Kidney epithelial cell (primary cell): ENCODE data around the gene CST3. TPM values are rescaled to one million over a fixed set of nuclear protein-coding genes. Genes with fewer than 3 reads are reported as not detected.

ENCODE experiments used
- DNase-seq: peaks from one replicate; pipeline ENCODE4 v3.0.0-alpha.2; 2010; ENCODE audit warnings: low read depth
- H3K27me3 ChIP-seq: 2 replicates; pipeline ENCODE4 v1.6.0; 2011; ENCODE audit warnings: low read length; ENCODE audit not compliant: control insufficient read depth, insufficient read depth
- H3K36me3 ChIP-seq: 2 replicates; pipeline ENCODE4 v1.5.1; 2011; ENCODE audit warnings: low read length; ENCODE audit not compliant: control insufficient read depth, insufficient read depth
- H3K4me3 ChIP-seq: 2 replicates; pipeline ENCODE4 v1.5.1; 2011; ENCODE audit warnings: low read depth, mild to moderate bottlenecking, control low read depth, low read length
- total RNA-seq: library from RNA; depleted of rRNA; stranded (reverse); fragments of >200 nt; gene quantifications from 2 replicates; pipeline ENCODE4 v1.2.3, GENCODE V29; 2015
- TF ChIP-seq, protein P1 (sequence below): IDR thresholded peaks from 2 replicates; pipeline ENCODE4 v1.5.1; 2011; ENCODE audit warnings: mild to moderate bottlenecking, moderate library complexity, low read length, control low read depth, inconsistent platforms; ENCODE audit not compliant: insufficient read depth, poor library complexity, severe bottlenecking

The CST3 gene
- total RNA-seq, 1 donor from 2014 or later: 303 TPM

DNA sequence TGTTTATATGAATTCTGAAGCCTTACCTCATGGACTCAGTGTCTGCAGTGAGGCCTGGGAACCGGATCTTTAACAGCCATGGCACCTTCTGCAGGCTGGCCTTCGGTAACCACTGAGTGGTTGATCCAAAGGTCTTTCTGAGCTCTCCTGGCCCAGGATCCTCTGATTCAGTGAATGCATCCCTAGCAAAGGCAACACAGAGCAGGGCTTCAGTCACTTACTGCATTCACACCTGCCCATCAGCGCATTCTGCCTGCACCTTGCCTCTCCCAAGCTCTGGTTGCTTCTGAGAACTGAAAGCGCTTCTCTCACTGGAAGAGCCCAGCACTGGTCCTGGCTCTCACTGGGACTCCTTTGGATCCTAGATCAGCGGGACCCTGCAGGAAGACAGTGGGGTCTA is 23.6 kb downstream of the CST3 start:
- DNase-seq: no peak
- Histone ChIP-seq H3K4me3 (no peak overlapping the region), H3K36me3 (no peaks in the 10 kb centered on the region), H3K27me3 (no peaks in the 10 kb centered on the region)
- TF ChIP-seq, protein P1, sequence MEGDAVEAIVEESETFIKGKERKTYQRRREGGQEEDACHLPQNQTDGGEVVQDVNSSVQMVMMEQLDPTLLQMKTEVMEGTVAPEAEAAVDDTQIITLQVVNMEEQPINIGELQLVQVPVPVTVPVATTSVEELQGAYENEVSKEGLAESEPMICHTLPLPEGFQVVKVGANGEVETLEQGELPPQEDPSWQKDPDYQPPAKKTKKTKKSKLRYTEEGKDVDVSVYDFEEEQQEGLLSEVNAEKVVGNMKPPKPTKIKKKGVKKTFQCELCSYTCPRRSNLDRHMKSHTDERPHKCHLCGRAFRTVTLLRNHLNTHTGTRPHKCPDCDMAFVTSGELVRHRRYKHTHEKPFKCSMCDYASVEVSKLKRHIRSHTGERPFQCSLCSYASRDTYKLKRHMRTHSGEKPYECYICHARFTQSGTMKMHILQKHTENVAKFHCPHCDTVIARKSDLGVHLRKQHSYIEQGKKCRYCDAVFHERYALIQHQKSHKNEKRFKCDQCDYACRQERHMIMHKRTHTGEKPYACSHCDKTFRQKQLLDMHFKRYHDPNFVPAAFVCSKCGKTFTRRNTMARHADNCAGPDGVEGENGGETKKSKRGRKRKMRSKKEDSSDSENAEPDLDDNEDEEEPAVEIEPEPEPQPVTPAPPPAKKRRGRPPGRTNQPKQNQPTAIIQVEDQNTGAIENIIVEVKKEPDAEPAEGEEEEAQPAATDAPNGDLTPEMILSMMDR: no peak

DNA sequence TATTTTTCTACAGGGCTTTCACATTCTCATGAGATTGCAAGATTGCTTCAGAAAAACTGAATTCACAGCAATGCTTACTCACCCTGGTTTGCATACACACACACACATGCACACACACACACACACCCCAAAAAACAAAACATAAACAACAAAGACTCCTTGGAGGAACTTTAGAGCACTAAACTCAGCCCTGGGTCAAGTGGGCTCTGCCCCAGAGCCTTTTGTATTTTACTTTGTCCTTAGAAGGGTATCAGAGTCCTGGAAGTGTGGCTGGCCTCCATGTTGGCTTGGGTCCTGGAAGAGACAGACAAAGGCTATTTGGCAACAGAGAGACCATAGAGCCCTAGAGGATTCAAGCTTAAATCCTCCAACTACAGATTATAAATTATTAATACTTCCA is 24.1 kb downstream of the CST3 start:
- no peak for DNase-seq
- Histone ChIP-seq H3K4me3 (no peak overlapping the region), H3K36me3 (no peaks in the 10 kb centered on the region), H3K27me3 (no peaks in the 10 kb centered on the region)
- TF ChIP-seq, protein P1: no peak

DNA sequence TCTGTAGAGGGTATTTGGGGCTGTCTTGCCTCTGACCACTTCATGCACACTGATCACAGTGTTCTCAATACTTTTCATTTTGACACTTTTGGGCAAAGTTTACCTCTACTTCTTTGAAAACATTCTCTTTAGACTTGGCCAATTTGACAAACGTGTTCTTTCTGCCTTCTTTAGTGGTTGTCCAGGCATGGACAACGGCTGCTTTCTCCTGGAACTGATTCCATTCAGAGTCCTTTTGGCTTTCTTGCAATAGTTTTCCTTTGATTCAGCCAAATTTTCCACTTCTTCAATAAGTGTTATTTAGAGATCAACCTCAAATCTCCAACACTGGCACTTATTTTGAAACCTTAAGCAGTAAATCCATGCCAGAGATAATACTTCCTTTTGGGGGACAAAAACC is 25.4 kb downstream of the CST3 start:
- H3K36me3 ChIP-seq: no peaks in the 10 kb centered on the region
- H3K4me3 ChIP-seq: no peak overlapping the region
- no peaks in the 10 kb centered on the region for H3K27me3 ChIP-seq
- TF ChIP-seq, protein P1: no peak
- no peak for DNase-seq

DNA sequence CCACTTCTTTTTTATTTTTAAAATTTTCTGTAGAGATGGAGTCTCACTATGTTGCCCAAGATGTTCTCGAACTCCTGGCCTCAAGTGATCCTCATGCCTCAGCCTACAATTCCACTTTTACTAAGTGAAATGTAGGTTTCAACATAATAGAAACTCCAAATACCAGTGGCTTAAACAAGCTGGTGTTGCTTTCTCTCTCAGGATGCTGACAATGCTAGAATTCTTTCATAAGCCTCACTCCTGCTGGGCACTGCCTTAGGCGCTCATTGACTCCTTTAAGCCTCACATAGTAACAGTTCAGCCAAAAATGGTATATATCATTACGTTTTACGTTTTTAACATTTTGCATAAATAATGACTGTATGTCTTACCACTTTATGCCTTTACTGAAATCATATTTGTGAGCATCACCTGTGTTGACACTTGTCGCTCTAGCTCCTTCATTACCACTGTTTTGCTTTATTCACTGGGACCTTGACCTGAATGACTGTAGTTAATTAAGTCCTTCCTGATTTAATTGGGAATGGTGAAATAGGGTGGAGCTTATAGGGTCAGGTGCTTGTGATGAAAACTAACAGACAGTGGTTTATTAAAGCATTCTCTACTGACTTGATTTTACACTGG is 28.2 kb downstream of the CST3 start:
- Histone ChIP-seq H3K36me3 (no peaks in the 10 kb centered on the region), H3K4me3 (no peak overlapping the region), H3K27me3 (no peaks in the 10 kb centered on the region)
- DNase-seq: no peak
- TF ChIP-seq, protein P1: no peak

DNA sequence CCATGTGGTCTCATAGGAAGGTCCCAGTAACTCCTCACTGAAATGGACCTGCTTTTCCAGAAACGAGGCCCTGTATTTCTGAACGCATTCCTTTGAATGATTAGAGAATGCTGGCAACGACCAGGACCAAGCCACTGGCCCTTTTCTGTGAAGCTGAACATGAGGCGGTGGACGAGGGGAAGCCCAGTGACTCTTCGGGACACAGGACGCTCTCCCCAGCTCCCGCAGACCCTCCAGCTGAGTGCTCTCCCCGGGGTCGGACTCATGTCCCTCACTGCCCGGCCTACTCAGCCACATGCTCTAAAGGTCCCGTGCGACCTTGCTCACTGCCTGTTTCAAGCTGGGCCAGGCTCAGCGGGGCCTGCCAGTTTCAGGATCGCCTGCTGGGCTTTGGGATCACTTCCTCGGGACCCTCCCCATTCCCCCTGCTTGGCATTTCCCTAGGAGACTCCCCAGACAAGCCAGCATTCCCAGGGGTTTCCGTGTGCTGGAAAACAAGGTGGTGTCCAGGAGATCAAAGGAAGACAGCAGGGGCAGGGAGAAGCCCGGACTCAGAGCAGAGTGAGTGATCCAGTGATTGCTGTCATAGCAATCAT is 29.4 kb downstream of the CST3 start:
- TF ChIP-seq, protein P1: no peak
- H3K27me3 ChIP-seq: peaks cover under 1% of the 10 kb centered on the region
- no peaks in the 10 kb centered on the region for H3K36me3 ChIP-seq
- H3K4me3 ChIP-seq: no peak overlapping the region
- no peak for DNase-seq

DNA sequence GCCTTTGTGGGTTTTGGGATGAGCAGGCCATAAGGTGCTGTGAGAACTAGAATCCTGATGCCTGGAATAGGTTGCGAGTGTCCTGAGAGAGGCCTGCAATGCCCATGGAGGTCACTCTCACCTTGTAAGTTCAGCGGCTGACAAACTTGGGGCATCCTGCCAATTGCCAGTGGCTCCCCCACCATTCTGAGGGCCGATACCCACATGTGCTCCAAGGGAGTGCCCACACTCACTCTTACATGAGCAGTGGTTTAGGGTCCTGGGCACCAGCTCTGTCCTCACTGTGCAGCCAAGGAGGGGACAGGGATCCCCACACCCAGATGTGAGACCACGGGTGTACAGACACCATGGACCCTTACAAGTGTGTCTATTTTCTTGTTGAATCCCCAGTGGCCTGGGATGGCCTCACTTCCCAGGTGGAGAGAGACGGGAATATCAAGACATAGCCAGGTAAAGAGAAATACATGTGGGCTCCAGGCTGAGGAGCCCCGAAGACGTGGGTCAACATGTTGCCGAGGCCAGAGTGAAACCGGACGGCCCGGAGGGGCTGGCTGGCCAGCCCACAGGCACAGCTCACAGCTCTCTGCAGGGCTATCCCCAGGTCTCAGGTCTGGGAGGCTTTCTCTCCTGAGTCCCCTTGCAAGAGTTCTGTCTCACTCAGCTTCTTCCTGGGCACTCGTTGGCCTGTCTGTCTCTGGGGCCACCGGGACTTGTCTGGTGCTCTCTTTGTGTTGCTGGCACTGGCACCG is 30.1 kb downstream of the CST3 start:
- DNase-seq: no peak
- TF ChIP-seq, protein P1: no peak
- H3K27me3 ChIP-seq: peaks cover 3% of the 10 kb centered on the region
- no peaks in the 10 kb centered on the region for H3K36me3 ChIP-seq
- no peak overlapping the region for H3K4me3 ChIP-seq
